PC-9 (cell line): ENCODE measurements around the gene KRT36. TPM values are rescaled to one million over a fixed set of nuclear protein-coding genes. Genes with fewer than 3 reads are reported as not detected.

Source experiments
- BruUV-seq: library from RNA; stranded (reverse); fragments of 400-500 nt; replicated peaks from 2 replicates; lab custom pipeline; 2021; lab: Mats Ljungman, UMichigan
- CTCF ChIA-PET: fragments of 300-600 bp; sonication (Branson Sonifier 250); formaldehyde crosslinking; loops from one replicate; lab custom pipeline; 2022; ENCODE audit warnings: antibody characterized with exemption; lab: Charles Lee
- POLR2A ChIA-PET: fragments of 300-600 bp; sonication (Branson Sonifier 250); formaldehyde crosslinking; loops from one replicate; lab custom pipeline; 2022; ENCODE audit warnings: antibody characterized with exemption; ENCODE audit not compliant: unreplicated experiment; lab: Charles Lee
- DNase-seq, 2 experiments: peaks; one replicate each; pipeline versions ENCODE4 v3.0.0 to v3.0.0-alpha.2; 2015 to 2022; ENCODE audit warnings: mixed read lengths in 1 of 2
- H2AFZ ChIP-seq: fragments of 200-600 bp; sonication (generic); 2 replicates; pipeline ENCODE4 v1.8.1; 2017; ENCODE audit warnings: antibody characterized with exemption
- H3F3A ChIP-seq: fragments of 200-600 bp; sonication (generic); 2 replicates; pipeline ENCODE4 v1.8.1; 2017; ENCODE audit warnings: antibody characterized with exemption, mild to moderate bottlenecking, low read depth; ENCODE audit not compliant: insufficient read depth
- H3K27ac ChIP-seq: fragments of 200-600 bp; sonication (generic); 2 replicates; pipeline ENCODE4 v1.6.1; 2016; ENCODE audit warnings: mixed run types
- H3K27me3 ChIP-seq: fragments of 200-600 bp; sonication (generic); 2 replicates; pipeline ENCODE4 v1.6.1; 2016; ENCODE audit warnings: low read depth, mixed run types; ENCODE audit not compliant: insufficient read depth
- H3K36me3 ChIP-seq: fragments of 200-600 bp; sonication (generic); 2 replicates; pipeline ENCODE4 v1.6.1; 2016; ENCODE audit warnings: low read depth, mixed run types
- H3K4me1 ChIP-seq: fragments of 200-600 bp; sonication (generic); replicated peaks from 2 replicates; pipeline ENCODE4 v1.6.1; 2016; ENCODE audit warnings: mixed run types; ENCODE audit not compliant: insufficient read depth
- H3K4me2 ChIP-seq: fragments of 200-600 bp; sonication (generic); 2 replicates; pipeline ENCODE4 v1.6.1; 2017; ENCODE audit warnings: mixed run types
- H3K4me3 ChIP-seq: fragments of 200-600 bp; sonication (generic); 2 replicates; pipeline ENCODE4 v1.6.1; 2016; ENCODE audit warnings: mixed run types
- H3K79me2 ChIP-seq: fragments of 200-600 bp; sonication (generic); 2 replicates; pipeline ENCODE4 v1.6.1; 2017; ENCODE audit warnings: low read depth, mixed run types
- H3K9me2 ChIP-seq: fragments of 200-600 bp; sonication (generic); 2 replicates; pipeline ENCODE4 v1.8.1; 2017; ENCODE audit warnings: mild to moderate bottlenecking; ENCODE audit not compliant: insufficient read depth
- H3K9me3 ChIP-seq: fragments of 200-600 bp; sonication (generic); 2 replicates; pipeline ENCODE4 v1.8.1; 2016; ENCODE audit warnings: low read depth; ENCODE audit not compliant: insufficient read depth
- H4K20me1 ChIP-seq: fragments of 200-600 bp; sonication (generic); 2 replicates; pipeline ENCODE4 v1.8.1; 2017; ENCODE audit not compliant: insufficient read depth
- CTCF ChIP-seq: fragments of 200-600 bp; sonication (generic); conservative IDR thresholded peaks from 2 replicates; pipeline ENCODE4 v1.6.1; 2017; ENCODE audit warnings: mixed run types, antibody characterized with exemption, mild to moderate bottlenecking, moderate library complexity
- EZH2 ChIP-seq: fragments of 200-600 bp; sonication (generic); IDR thresholded peaks from 2 replicates; pipeline ENCODE4 v1.8.0; 2017; ENCODE audit warnings: antibody characterized with exemption, low read depth
- intact Hi-C: fragments of 100-400 bp; cut with micrococcal nuclease; formaldehyde crosslinking; loops from one replicate; pipeline ENCODE4 v1.10.0; 2022; ENCODE audit not compliant: unreplicated experiment
- total RNA-seq: library from RNA; stranded (reverse); gene quantifications from 2 replicates; pipeline ENCODE4 v1.2.3, GENCODE V29; 2021

Gene KRT36
- total RNA-seq, 1 experiment from 2014 or later, result not detected

- Histone ChIP-seq H3K4me2 (no peak overlapping the region), H3K9me2 (no peaks in the 10 kb centered on the region), H4K20me1 (no peaks in the 10 kb centered on the region), H3K4me3 (no peak overlapping the region), H2AFZ (no peak overlapping the region), H3K27ac (no peak overlapping the region), H3K36me3 (no peaks in the 10 kb centered on the region), H3K4me1 (no peaks in the 10 kb centered on the region), H3K9me3 (no peaks in the 10 kb centered on the region; the same call in 1 of the 2 replicates), H3K79me2 (no peaks in the 10 kb centered on the region), H3K27me3 (no peaks in the 10 kb centered on the region), H3F3A (no peaks in the 10 kb centered on the region)
- no TSS peak for BruUV-seq
- DNase-seq, result no peak
- CTCF ChIA-PET, result no interaction called here
- intact Hi-C loops, result no loop called here
- POLR2A ChIA-PET, result no interaction called here
- TF ChIP-seq CTCF, result no peak
- TF ChIP-seq EZH2, result no peak
Observed at GRCh38 chr17:41474863-41475262, 14.8 kb downstream of the KRT36 start.

- Histone ChIP-seq H3K9me3 (no peaks in the 10 kb centered on the region; the same call in 1 of the 2 replicates), H3K36me3 (no peaks in the 10 kb centered on the region), H3F3A (peaks cover 10% of the 10 kb centered on the region; the same call in 1 of the 2 replicates), H3K27ac (no peak overlapping the region), H3K27me3 (no peaks in the 10 kb centered on the region), H3K9me2 (no peaks in the 10 kb centered on the region), H2AFZ (no peak overlapping the region), H3K4me2 (no peak overlapping the region), H3K4me1 (peaks cover 20% of the 10 kb centered on the region), H3K79me2 (no peaks in the 10 kb centered on the region), H4K20me1 (no peaks in the 10 kb centered on the region), H3K4me3 (no peak overlapping the region)
- no TSS peak for BruUV-seq
- no peak for DNase-seq
- ChIA-PET POLR2A (no interaction called here), CTCF (no interaction called here)
- TF ChIP-seq EZH2 (no peak), CTCF (no peak)
- intact Hi-C loops, result no loop called here
Observed at GRCh38 chr17:41468346-41468745, 21.4 kb downstream of the KRT36 start.

GRCh38 chr17:41467561-41467960 is 22.1 kb downstream of the KRT36 start:
- BruUV-seq, result no TSS peak
- Histone ChIP-seq H3K9me2 (no peaks in the 10 kb centered on the region), H3K27ac (no peak overlapping the region), H4K20me1 (no peaks in the 10 kb centered on the region), H3K79me2 (no peaks in the 10 kb centered on the region), H3K4me2 (no peak overlapping the region), H3F3A (peaks cover 10% of the 10 kb centered on the region; the same call in 1 of the 2 replicates), H3K36me3 (no peaks in the 10 kb centered on the region), H2AFZ (no peak overlapping the region), H3K9me3 (no peaks in the 10 kb centered on the region; the same call in 1 of the 2 replicates), H3K4me1 (peaks cover 20% of the 10 kb centered on the region), H3K4me3 (no peak overlapping the region), H3K27me3 (no peaks in the 10 kb centered on the region)
- ChIA-PET POLR2A (no interaction called here), CTCF (no interaction called here)
- no peak for DNase-seq
- intact Hi-C loops, result no loop called here
- TF ChIP-seq EZH2 (no peak), CTCF (no peak)
